Urinary bladder (tissue), 4 donors: ENCODE data around the gene LINC00237. TPM values are rescaled to one million over a fixed set of nuclear protein-coding genes. Genes with fewer than 3 reads are reported as not detected.

Source experiments
- DNase-seq: peaks from one replicate; pipeline ENCODE4 v3.0.0-alpha.2; 2015; ENCODE audit errors: extremely low spot score
- H3K27ac ChIP-seq: one replicate; pipeline ENCODE4 v1.5.1; 2013; ENCODE audit warnings: low read depth, mild to moderate bottlenecking, moderate library complexity
- H3K36me3 ChIP-seq: one replicate; pipeline ENCODE4 v1.6.1; 2013; ENCODE audit warnings: mild to moderate bottlenecking, moderate library complexity; ENCODE audit not compliant: insufficient read depth
- H3K4me1 ChIP-seq: one replicate; pipeline ENCODE4 v1.6.1; 2013; ENCODE audit warnings: mild to moderate bottlenecking, moderate library complexity; ENCODE audit not compliant: insufficient read depth
- H3K4me3 ChIP-seq: one replicate; pipeline ENCODE4 v1.5.1; 2013; ENCODE audit warnings: low read depth, low read length
- WGBS: extraction: QIAGEN DNeasy Blood & Tissue Kit; methylation state at CpG from one replicate; pipeline ENCODE4 v1.1.7; 2013; 5-methylcytosine and 5-hydroxymethylcytosine counted together
- polyA plus RNA-seq: library from polyadenylated mRNA; stranded (reverse); fragments of 200-250 nt; gene quantifications from one replicate; pipeline ENCODE4 v1.2.3, GENCODE V29; 2013
- small RNA-seq: library from RNA; depleted of rRNA; stranded (forward); fragments of <200 nt; gene quantifications from one replicate; pipeline ENCODE3, GENCODE V24; 2014
- total RNA-seq: library from RNA; depleted of rRNA; stranded (reverse); fragments of >200 nt; gene quantifications from one replicate; pipeline ENCODE4 v1.2.3, GENCODE V29; 2014
- donor health status: healthy with polysubstance abuse.
- donor health status: healthy.

Gene LINC00237
- total and polyA plus RNA-seq, 2 donors: not detected

DNA sequence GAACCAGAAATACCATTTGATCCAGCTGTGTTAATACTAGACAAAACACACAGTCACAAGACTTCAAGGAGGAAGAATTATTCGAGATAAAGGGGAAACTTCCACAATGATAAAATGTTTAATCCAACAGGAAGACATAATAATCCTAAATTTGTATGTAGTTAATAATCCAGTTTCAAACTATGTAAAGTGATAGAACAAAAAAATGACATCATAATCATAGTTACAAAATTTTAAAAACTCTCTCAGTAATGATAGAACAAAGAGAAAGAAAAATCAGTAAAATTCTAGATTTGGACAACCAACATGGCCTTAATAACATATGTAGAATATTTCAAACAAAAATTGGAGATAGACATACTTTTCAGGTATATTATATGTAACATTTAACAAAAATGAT lies 38.9 kb downstream of the LINC00237 start:
- Histone ChIP-seq H3K27ac (no peak overlapping the region), H3K4me3 (no peak overlapping the region), H3K36me3 (no peaks in the 10 kb centered on the region), H3K4me1 (no peaks in the 10 kb centered on the region)
- WGBS: 66% methylated on average over 1 of the region's 1 CpG
- no peak for DNase-seq

DNA sequence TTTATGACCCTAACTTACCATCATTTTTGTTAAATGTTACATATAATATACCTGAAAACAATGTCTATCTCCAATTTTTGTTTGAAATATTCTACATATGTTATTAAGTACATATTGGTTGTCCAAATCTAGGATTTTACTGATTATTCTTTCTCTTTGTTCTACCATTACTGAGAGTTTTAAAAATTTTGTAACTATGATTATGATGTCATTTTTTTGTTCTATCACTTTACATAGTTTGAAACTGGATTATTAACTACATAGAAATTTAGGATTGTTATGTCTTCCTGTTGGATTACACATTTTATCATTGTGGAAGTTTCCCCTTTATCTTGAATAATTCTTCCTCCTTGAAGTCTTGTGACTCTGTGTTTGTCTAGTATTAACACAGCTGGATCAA lies 41.2 kb downstream of the LINC00237 start:
- H3K36me3 ChIP-seq: no peaks in the 10 kb centered on the region
- H3K4me1 ChIP-seq: no peaks in the 10 kb centered on the region
- no peak overlapping the region for H3K27ac ChIP-seq

GRCh38 chr20:21063276-21063675 lies 42.9 kb downstream of the LINC00237 start:
- Histone ChIP-seq H3K4me3 (no peak overlapping the region), H3K4me1 (no peaks in the 10 kb centered on the region), H3K27ac (no peak overlapping the region), H3K36me3 (no peaks in the 10 kb centered on the region)
- DNase-seq: no peak
- WGBS: 79% methylated on average over 7 of the region's 7 CpGs

More for the DNA sequence above, 41.2 kb downstream of the LINC00237 start:
- no peak for DNase-seq
- H3K4me3 ChIP-seq: no peak overlapping the region

DNA sequence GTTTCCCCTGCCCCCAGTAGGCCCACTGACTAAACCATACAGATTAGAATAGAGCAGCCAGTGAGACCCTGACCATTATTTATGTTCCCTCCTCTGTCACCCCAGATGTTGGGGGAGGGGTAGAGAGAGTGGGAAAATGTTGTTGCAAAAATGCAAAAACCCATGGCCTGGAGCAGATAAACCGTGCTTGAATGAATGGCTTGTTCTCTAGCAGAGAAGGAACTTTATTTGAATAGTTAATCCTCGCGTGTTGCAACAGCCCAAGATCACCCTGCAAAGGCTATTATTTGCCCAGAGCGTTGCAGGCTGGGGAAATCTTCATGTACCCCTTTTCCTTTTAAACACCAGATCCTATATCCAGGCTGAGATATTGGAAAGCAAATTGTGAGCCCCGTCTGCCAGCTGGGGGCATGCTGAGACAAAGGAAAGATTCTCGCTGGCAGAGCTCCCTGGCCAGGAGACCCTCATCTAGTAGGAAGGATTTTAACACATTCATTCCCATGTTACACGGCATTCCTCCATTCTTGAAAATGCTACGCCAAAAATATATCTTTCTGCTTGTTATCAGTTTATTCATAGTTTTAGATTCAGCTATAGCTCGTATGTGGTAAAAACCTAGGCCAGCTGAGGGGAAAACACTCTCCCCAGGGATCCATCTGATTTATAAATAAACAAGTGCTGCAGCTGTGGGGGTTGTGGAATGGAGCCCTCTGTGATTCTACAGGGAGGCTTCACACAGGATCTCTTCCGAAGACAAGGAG lies 53.0 kb downstream of the LINC00237 start:
- H3K4me1 ChIP-seq: no peaks in the 10 kb centered on the region
- 10% methylated on average over 10 of the region's 10 CpGs for WGBS
- no peak overlapping the region for H3K27ac ChIP-seq
- H3K36me3 ChIP-seq: no peaks in the 10 kb centered on the region
- no peak for DNase-seq
- H3K4me3 ChIP-seq: no peak overlapping the region

DNA sequence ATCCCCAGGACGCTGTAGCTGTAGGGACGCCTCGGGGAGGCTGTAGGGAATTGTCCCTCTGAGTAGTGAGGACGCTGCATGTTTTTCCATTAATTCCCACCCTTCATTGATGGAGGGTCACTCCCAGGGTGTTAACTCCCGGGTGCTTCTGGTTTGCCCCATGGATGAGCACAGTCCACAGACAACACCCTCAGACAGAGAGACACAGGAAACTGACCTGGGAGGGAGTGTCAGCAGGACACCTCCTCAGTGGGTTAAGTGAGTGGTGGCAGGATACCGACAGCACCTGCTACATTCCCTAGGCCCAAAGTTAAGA lies 53.5 kb downstream of the LINC00237 start:
- no peak for DNase-seq
- Histone ChIP-seq H3K27ac (no peak overlapping the region), H3K4me3 (no peak overlapping the region), H3K36me3 (no peaks in the 10 kb centered on the region), H3K4me1 (no peaks in the 10 kb centered on the region)
- 76% methylated on average over 6 of the region's 6 CpGs for WGBS

GRCh38 chr20:21052241-21052640 lies 53.9 kb downstream of the LINC00237 start:
- Histone ChIP-seq H3K4me3 (no peak overlapping the region), H3K27ac (no peak overlapping the region), H3K4me1 (no peaks in the 10 kb centered on the region), H3K36me3 (no peaks in the 10 kb centered on the region)
- WGBS: 90% methylated on average over 5 of the region's 5 CpGs
- no peak for DNase-seq

- Histone ChIP-seq H3K4me1 (no peaks in the 10 kb centered on the region), H3K4me3 (no peak overlapping the region), H3K27ac (no peak overlapping the region), H3K36me3 (no peaks in the 10 kb centered on the region)
- WGBS: 89% methylated on average over 3 of the region's 3 CpGs
- DNase-seq: no peak
These were observed 55.4 kb downstream of the LINC00237 start for GRCh38 chr20:21050710-21051109.

DNA sequence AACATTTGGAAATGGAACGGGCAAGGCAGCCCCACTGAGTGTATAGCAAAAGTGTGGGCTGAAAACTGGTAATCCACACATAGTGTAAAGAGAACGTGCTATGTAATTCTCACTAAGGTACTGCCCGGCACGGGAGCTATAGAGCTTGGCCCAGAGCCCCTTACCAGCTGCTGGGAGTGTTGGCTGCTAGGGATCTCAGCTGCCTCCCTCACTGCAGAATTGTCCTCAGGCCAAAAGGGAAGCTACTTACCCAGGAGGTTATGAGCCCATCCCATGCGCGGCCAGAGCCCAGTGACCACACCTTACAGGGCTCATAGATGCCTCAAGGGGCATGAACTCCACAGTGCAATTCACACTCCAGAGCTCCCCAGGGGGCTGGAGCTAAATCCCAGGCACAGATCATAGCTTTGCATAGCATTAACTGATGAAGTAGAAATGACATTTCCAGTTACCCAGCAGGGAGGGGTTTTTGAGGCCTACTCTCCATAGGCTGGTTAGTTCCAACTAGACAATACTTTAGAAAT lies 56.8 kb downstream of the LINC00237 start:
- H3K4me3 ChIP-seq: no peak overlapping the region
- DNase-seq: no peak
- H3K27ac ChIP-seq: no peak overlapping the region
- WGBS: 69% methylated on average over 6 of the region's 6 CpGs
- no peaks in the 10 kb centered on the region for H3K36me3 ChIP-seq
- H3K4me1 ChIP-seq: no peaks in the 10 kb centered on the region

DNA sequence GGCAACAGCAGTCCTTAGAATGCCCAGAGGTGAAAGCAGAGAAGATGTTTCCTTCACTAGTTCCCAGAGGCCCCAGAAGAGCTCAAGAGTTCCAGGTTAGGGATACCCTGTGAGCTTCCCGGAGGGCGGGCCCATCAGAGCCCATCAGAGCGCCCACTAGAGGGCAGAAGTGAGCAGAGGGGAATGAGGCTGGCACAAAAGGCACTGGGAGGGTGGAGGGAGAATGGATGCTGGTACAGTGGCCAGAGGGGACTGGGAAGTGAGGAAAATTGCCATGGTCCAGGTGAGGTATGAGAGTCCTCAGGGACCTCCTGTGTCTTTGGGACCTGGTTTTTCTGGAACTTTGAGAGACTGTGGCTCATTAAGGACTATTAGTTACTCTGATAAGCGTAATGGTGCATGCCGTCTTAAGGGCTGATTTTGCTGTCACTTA lies 57.3 kb downstream of the LINC00237 start:
- DNase-seq: no peak
- Histone ChIP-seq H3K36me3 (no peaks in the 10 kb centered on the region), H3K27ac (no peak overlapping the region), H3K4me3 (no peak overlapping the region), H3K4me1 (no peaks in the 10 kb centered on the region)
- 53% methylated on average over 5 of the region's 5 CpGs for WGBS

- Histone ChIP-seq H3K36me3 (no peaks in the 10 kb centered on the region), H3K4me3 (no peak overlapping the region), H3K27ac (no peak overlapping the region), H3K4me1 (no peaks in the 10 kb centered on the region)
- no peak for DNase-seq
- 83% methylated on average over 6 of the region's 6 CpGs for WGBS
These were observed 58.2 kb downstream of the LINC00237 start for GRCh38 chr20:21047981-21048380.

- Histone ChIP-seq H3K27ac (no peak overlapping the region), H3K4me1 (no peaks in the 10 kb centered on the region), H3K4me3 (no peak overlapping the region), H3K36me3 (no peaks in the 10 kb centered on the region)
- WGBS: 39% methylated on average over 2 of the region's 2 CpGs
- DNase-seq: no peak
These were observed 59.6 kb downstream of the LINC00237 start for GRCh38 chr20:21046413-21047070.

Small RNAs within 50 kb of the gene (small RNA-seq; reads per million reads assigned to genes)
- not detected for gene RNA5SP477

Other genes with a start within 250 kb of the LINC00237 start
- gene KIZ, start 19.7 kb upstream of the LINC00237 start, total RNA-seq: 32.9 TPM
- gene KIZ, start 19.7 kb upstream of the LINC00237 start, polyA plus RNA-seq: 38.1 TPM
- 70.2 TPM for gene XRN2, start 197.0 kb upstream of the LINC00237 start, total RNA-seq
- gene XRN2, start 197.0 kb upstream of the LINC00237 start, polyA plus RNA-seq: 44.2 TPM